GM12891 (cell line): ENCODE data around the gene SENP3.

ENCODE experiments used
- DNase-seq: peaks from one replicate; pipeline ENCODE4 v3.0.0; 2011; ENCODE audit warnings: low spot score; ENCODE audit not compliant: insufficient read length
- FAIRE-seq: peaks from 2 replicates; lab custom pipeline; 2011; peaks lifted over from hg19 to GRCh38; lab: Jason Lieb, UNC
- PAX5 ChIP-seq: IDR thresholded peaks from 2 replicates; pipeline ENCODE4 v1.6.1; 2011; ENCODE audit warnings: low read length, moderate library complexity, mild to moderate bottlenecking; ENCODE audit not compliant: insufficient read depth, severe bottlenecking
- POLR2A ChIP-seq: IDR thresholded peaks from 2 replicates; pipeline ENCODE4 v1.6.1; 2011; ENCODE audit warnings: low read depth, low read length, control low read depth
- POLR2AphosphoS5 ChIP-seq: IDR thresholded peaks from 2 replicates; pipeline ENCODE4 v1.6.1; 2011; ENCODE audit warnings: low read depth, low read length, control low read depth
- POU2F2 ChIP-seq: IDR thresholded peaks from 2 replicates; pipeline ENCODE4 v1.6.1; 2011; ENCODE audit warnings: low read depth, mild to moderate bottlenecking, control low read depth, low read length, moderate library complexity
- SPI1 ChIP-seq: IDR thresholded peaks from 2 replicates; pipeline ENCODE4 v1.6.1; 2011; ENCODE audit warnings: low read depth, low read length, control low read depth
- TAF1 ChIP-seq: IDR thresholded peaks from 2 replicates; pipeline ENCODE4 v1.6.1; 2011; ENCODE audit warnings: low read depth, low read length, control low read depth

SENP3 gene

GRCh38 chr17:7614425-7615264 lies 52.9 kb downstream of the SENP3 start, which contains the start of gene FXR2:
Gene FXR2 (minus strand): TSS chr17:7614897. CDS start chr17:7614532, 365 bp downstream.
- FAIRE-seq (peak; percentile 99), DNase-seq (peak; percentile 98)
- no peak for TF ChIP-seq POU2F2
- 0 out of 2 replicates have a peak, but pooled peaks have one; percentile 22 for TF ChIP-seq SPI1
- TF ChIP-seq POLR2AphosphoS5 = no peak
- TF ChIP-seq PAX5 = no peak
- peak; percentile 47; the same call in 1 of the 2 replicates for TF ChIP-seq TAF1

GRCh38 chr17:7615265-7615747 lies 53.6 kb downstream of the SENP3 start:
- FAIRE-seq (no peak), DNase-seq (no peak)
- no peak for TF ChIP-seq POU2F2
- TF ChIP-seq POLR2AphosphoS5 = no peak
- no peak for TF ChIP-seq POLR2A
- no peak for TF ChIP-seq SPI1
- no peak for TF ChIP-seq PAX5
- TF ChIP-seq TAF1 = no peak

- TF ChIP-seq TAF1 (no peak), POU2F2 (no peak), POLR2AphosphoS5 (no peak), PAX5 (no peak), SPI1 (no peak), POLR2A (no peak)
- DNase-seq (no peak), FAIRE-seq (no peak)
Observed at GRCh38 chr17:7618608-7619007, 56.9 kb downstream of the SENP3 start.

- TF ChIP-seq TAF1 = no peak
- TF ChIP-seq PAX5 = no peak
- TF ChIP-seq POLR2A = no peak
- TF ChIP-seq SPI1 = no peak
- TF ChIP-seq POLR2AphosphoS5 = no peak
- TF ChIP-seq POU2F2 = no peak
- no peak for DNase-seq
Observed at GRCh38 chr17:7620835-7621234, 59.1 kb downstream of the SENP3 start.

More at GRCh38 chr17:7620835-7621234, 59.1 kb downstream of the SENP3 start:
- FAIRE-seq = no peak
